ENCODE measurements around the gene DOCK2.

- TF ChIP-seq CTCF (conservative IDR thresholded peaks at IDR 0.05; ENCODE audit: low read length) (no peak), EZH2phosphoT487 (IDR thresholded peaks at IDR 0.05; ENCODE audit: borderline replicate concordance, low read depth, low read length) (no peak)
Observed at GRCh38 chr5:170028124-170028523, 391.0 kb downstream of the DOCK2 start.

All from OCI-LY7 (cell line).